Panc1 (cell line): ENCODE data around the gene MACROD2. TPM values are rescaled to one million over a fixed set of nuclear protein-coding genes. Genes with fewer than 3 reads are reported as not detected.

Experiments
- ATAC-seq: fragments of 200-7000 bp; cut with Tn5 transposase; 2 replicates; pipeline ENCODE4 v1.9.1; 2020; ENCODE audit warnings: mild to moderate bottlenecking, moderate library complexity
- BruUV-seq: library from RNA; stranded (reverse); fragments of 400-500 nt; replicated peaks from 2 replicates; lab custom pipeline; 2021; lab: Mats Ljungman, UMichigan
- CTCF ChIA-PET: fragments of 300-600 bp; sonication (Branson Sonifier 250); formaldehyde crosslinking; loops from one replicate; lab custom pipeline; 2022; ENCODE audit warnings: antibody characterized with exemption; lab: Charles Lee
- POLR2A ChIA-PET: fragments of 300-600 bp; sonication (Branson Sonifier 250); formaldehyde crosslinking; loops from one replicate; lab custom pipeline; 2022; ENCODE audit warnings: antibody characterized with exemption; lab: Charles Lee
- DNase-seq: peaks from one replicate; pipeline ENCODE4 v3.0.0-alpha.2; 2010; ENCODE audit warnings: low read depth, low spot score
- H3K27ac ChIP-seq: 2 replicates; pipeline ENCODE4 v1.5.1; 2011; ENCODE audit warnings: mild to moderate bottlenecking, low read length, inconsistent platforms
- H3K27me3 ChIP-seq: fragments of 200-500 bp; sonication (Bioruptor generic); 2 replicates; pipeline ENCODE4 v1.6.0; 2014; ENCODE audit warnings: low read length, inconsistent platforms; ENCODE audit not compliant: control insufficient read depth, insufficient read depth
- H3K36me3 ChIP-seq: fragments of 200-500 bp; sonication (Bioruptor generic); 2 replicates; pipeline ENCODE4 v1.5.1; 2014; ENCODE audit warnings: inconsistent platforms, mild to moderate bottlenecking, low read length, moderate library complexity; ENCODE audit not compliant: control insufficient read depth, insufficient read depth
- H3K4me1 ChIP-seq: 2 replicates; pipeline ENCODE4 v1.5.1; 2011; ENCODE audit warnings: inconsistent platforms, mild to moderate bottlenecking, low read length, moderate library complexity; ENCODE audit not compliant: control insufficient read depth, insufficient read depth
- H3K4me3 ChIP-seq, 2 experiments: 2 replicates each; pipeline ENCODE4 v1.5.1; 2011 to 2012; ENCODE audit warnings: low read depth in 2 of 2, low read length in 2 of 2, mild to moderate bottlenecking in 2 of 2, inconsistent platforms in 1 of 2, moderate library complexity in 1 of 2
- H3K9me3 ChIP-seq: fragments of 200-500 bp; sonication (Bioruptor generic); 2 replicates; pipeline ENCODE4 v1.5.1; 2014; ENCODE audit warnings: low read depth, mild to moderate bottlenecking, inconsistent platforms, low read length, moderate library complexity; ENCODE audit not compliant: control insufficient read depth, insufficient read depth
- CTCF ChIP-seq: fragments of 450-650 bp; IDR thresholded peaks from 2 replicates; pipeline ENCODE4 v1.5.1; 2017; ENCODE audit warnings: mild to moderate bottlenecking
- POLR2AphosphoS5 ChIP-seq: IDR thresholded peaks from 2 replicates; pipeline ENCODE4 v1.6.1; 2012; ENCODE audit warnings: mild to moderate bottlenecking, low read depth, low read length, moderate library complexity
- REST ChIP-seq, 2 experiments: IDR thresholded peaks; 2 replicates each; pipeline ENCODE4 v1.6.1; 2011 to 2012; ENCODE audit warnings: low read depth in 2 of 2, control low read depth in 1 of 2, low read length in 1 of 2, mild to moderate bottlenecking in 1 of 2, moderate library complexity in 1 of 2; ENCODE audit not compliant: insufficient read depth in 1 of 2
- SIN3A ChIP-seq: IDR thresholded peaks from 2 replicates; pipeline ENCODE4 v1.6.1; 2012; ENCODE audit warnings: low read depth, mild to moderate bottlenecking, low read length, moderate library complexity, borderline replicate concordance; ENCODE audit not compliant: insufficient read depth
- TCF7L2 ChIP-seq: IDR thresholded peaks from 2 replicates; pipeline ENCODE4 v1.6.1; 2011; ENCODE audit warnings: mild to moderate bottlenecking, low read depth, low read length, inconsistent platforms
- in situ Hi-C: cut with HindIII; loops from 2 replicates; pipeline ENCODE4 v1.10.0; 2016; ENCODE audit warnings: low sequenced_read_pairs, low pct_unique_long_range_greater_than_20kb
- intact Hi-C: fragments of 100-400 bp; cut with micrococcal nuclease; formaldehyde crosslinking; loops from one replicate; pipeline ENCODE4 v1.10.0; 2022; ENCODE audit not compliant: unreplicated experiment
- total RNA-seq: library from RNA; stranded (reverse); gene quantifications from one replicate; pipeline ENCODE4 v1.2.1, GENCODE V29; 2021; ENCODE audit not compliant: unreplicated experiment

Gene MACROD2
- total RNA-seq, 1 experiment from 2014 or later, result 1.2 TPM

GRCh38 chr20:15292405-15292804 is 1297.1 kb downstream of the MACROD2 start:
- no peak overlapping the region for H3K27ac ChIP-seq
- intact Hi-C loops, result no loop called here
- ATAC-seq (no peak), DNase-seq (no peak)
- no peak overlapping the region for H3K4me3 ChIP-seq
- POLR2A ChIA-PET, result no interaction called here
- TF ChIP-seq CTCF (no peak), REST (IDR thresholded peaks at IDR 0.05; ENCODE audit: insufficient read depth in 1 of 2, low read depth in 2 of 2, low read length in 1 of 2) (no peak), SIN3A (no peak), TCF7L2 (no peak)
- H3K4me1 ChIP-seq, result no peaks in the 10 kb centered on the region
- H3K36me3 ChIP-seq, result no peaks in the 10 kb centered on the region
- in situ Hi-C loops, result no loop called here
- CTCF ChIA-PET, result no interaction called here
- BruUV-seq, result no TSS peak
- no peaks in the 10 kb centered on the region for H3K27me3 ChIP-seq
- no peaks in the 10 kb centered on the region for H3K9me3 ChIP-seq

GRCh38 chr20:15296422-15296821 is 1301.1 kb downstream of the MACROD2 start:
- H3K27ac ChIP-seq, result no peak overlapping the region
- no TSS peak for BruUV-seq
- intact Hi-C loops (no loop called here), in situ Hi-C loops (no loop called here)
- CTCF ChIA-PET, result no interaction called here
- no peaks in the 10 kb centered on the region for H3K27me3 ChIP-seq
- TF ChIP-seq POLR2AphosphoS5, result no peak
- no peak for TF ChIP-seq CTCF
- no peak for TF ChIP-seq SIN3A
- no peak for TF ChIP-seq TCF7L2
- TF ChIP-seq REST (IDR thresholded peaks at IDR 0.05; ENCODE audit: insufficient read depth in 1 of 2, low read depth in 2 of 2, low read length in 1 of 2), result no peak
- no peak overlapping the region for H3K4me3 ChIP-seq
- POLR2A ChIA-PET, result no interaction called here
- ATAC-seq (no peak), DNase-seq (no peak)
- H3K36me3 ChIP-seq, result no peaks in the 10 kb centered on the region
- H3K4me1 ChIP-seq, result no peaks in the 10 kb centered on the region
- no peaks in the 10 kb centered on the region for H3K9me3 ChIP-seq
